SK-N-SH treated with all-trans-retinoic acid at 6 μM for 48 hours (cell line): ENCODE data around the gene CDCP1.

ENCODE experiments used
- ATAC-seq: fragments of 200-7000 bp; cut with Tn5 transposase; 3 replicates; pipeline ENCODE4 v1.9.1; 2020; ENCODE audit warnings: mild to moderate bottlenecking, moderate library complexity
- ARNTL ChIP-seq: fragments of 450-650 bp; formaldehyde crosslinking; IDR thresholded peaks from 2 replicates; pipeline ENCODE4 v1.5.0; 2020; ENCODE audit warnings: low read depth, mild to moderate bottlenecking, moderate library complexity, borderline replicate concordance
- BACH2 ChIP-seq: fragments of 250-450 bp; sonication (Bioruptor Pico); IDR thresholded peaks from 2 replicates; pipeline ENCODE4 v1.9.0; 2021; ENCODE audit warnings: mild to moderate bottlenecking, borderline replicate concordance
- CSDC2 ChIP-seq: fragments of 250-450 bp; sonication (Bioruptor Pico); IDR thresholded peaks from 2 replicates; pipeline ENCODE4 v1.5.0; 2020; ENCODE audit warnings: mild to moderate bottlenecking, moderate library complexity
- ESRRG ChIP-seq: fragments of 250-450 bp; sonication (Bioruptor Pico); IDR thresholded peaks from 2 replicates; pipeline ENCODE4 v1.6.1; 2021; ENCODE audit warnings: mild to moderate bottlenecking
- ISL1 ChIP-seq: fragments of 250-450 bp; sonication (Bioruptor Pico); IDR thresholded peaks from 2 replicates; pipeline ENCODE4 v2.1.2; 2022; ENCODE audit warnings: mild to moderate bottlenecking, moderate library complexity
- OSR1 ChIP-seq: fragments of 250-450 bp; sonication (Bioruptor Pico); IDR thresholded peaks from 2 replicates; pipeline ENCODE4 v1.8.0; 2022; ENCODE audit warnings: moderate library complexity, mild to moderate bottlenecking, inconsistent platforms
- TCF4 ChIP-seq: fragments of 250-450 bp; sonication (Bioruptor Pico); IDR thresholded peaks from 2 replicates; pipeline ENCODE4 v1.8.0; 2021; ENCODE audit warnings: mild to moderate bottlenecking, moderate library complexity, borderline replicate concordance
- TOX ChIP-seq: fragments of 250-450 bp; sonication (Bioruptor Pico); IDR thresholded peaks from 2 replicates; pipeline ENCODE4 v1.8.0; 2021; ENCODE audit warnings: mild to moderate bottlenecking, moderate library complexity, borderline replicate concordance
- ZFP30 ChIP-seq: fragments of 450-650 bp; formaldehyde crosslinking; IDR thresholded peaks from 2 replicates; pipeline ENCODE4 v1.5.0; 2022; ENCODE audit warnings: mild to moderate bottlenecking, moderate library complexity
- ZNF565 ChIP-seq: fragments of 450-650 bp; formaldehyde crosslinking; conservative IDR thresholded peaks from 2 replicates; pipeline ENCODE4 v1.5.0; 2020; ENCODE audit warnings: low read depth, mild to moderate bottlenecking, moderate library complexity
- ZNF70 ChIP-seq: fragments of 450-650 bp; formaldehyde crosslinking; IDR thresholded peaks from 2 replicates; pipeline ENCODE4 v1.5.0; 2020; ENCODE audit warnings: mild to moderate bottlenecking, moderate library complexity
- TF ChIP-seq, protein P1 (sequence below): fragments of 250-450 bp; sonication (Bioruptor Pico); IDR thresholded peaks from 2 replicates; pipeline ENCODE4 v1.5.1; 2021; ENCODE audit warnings: mild to moderate bottlenecking, moderate library complexity
- TF ChIP-seq, protein P2 (sequence below): fragments of 250-450 bp; sonication (Bioruptor Pico); IDR thresholded peaks from 2 replicates; pipeline ENCODE4 v1.5.1; 2020; ENCODE audit warnings: low read depth, mild to moderate bottlenecking, moderate library complexity
- TF ChIP-seq, protein P3 (sequence below): fragments of 250-450 bp; sonication (Bioruptor Pico); IDR thresholded peaks from 2 replicates; pipeline ENCODE4 v1.5.0; 2020; ENCODE audit warnings: mild to moderate bottlenecking, moderate library complexity
- TF ChIP-seq, protein P4 (sequence below): fragments of 250-450 bp; sonication (Bioruptor Pico); IDR thresholded peaks from 2 replicates; pipeline ENCODE4 v1.8.0; 2020; ENCODE audit warnings: mild to moderate bottlenecking, moderate library complexity, borderline replicate concordance

Gene CDCP1

DNA sequence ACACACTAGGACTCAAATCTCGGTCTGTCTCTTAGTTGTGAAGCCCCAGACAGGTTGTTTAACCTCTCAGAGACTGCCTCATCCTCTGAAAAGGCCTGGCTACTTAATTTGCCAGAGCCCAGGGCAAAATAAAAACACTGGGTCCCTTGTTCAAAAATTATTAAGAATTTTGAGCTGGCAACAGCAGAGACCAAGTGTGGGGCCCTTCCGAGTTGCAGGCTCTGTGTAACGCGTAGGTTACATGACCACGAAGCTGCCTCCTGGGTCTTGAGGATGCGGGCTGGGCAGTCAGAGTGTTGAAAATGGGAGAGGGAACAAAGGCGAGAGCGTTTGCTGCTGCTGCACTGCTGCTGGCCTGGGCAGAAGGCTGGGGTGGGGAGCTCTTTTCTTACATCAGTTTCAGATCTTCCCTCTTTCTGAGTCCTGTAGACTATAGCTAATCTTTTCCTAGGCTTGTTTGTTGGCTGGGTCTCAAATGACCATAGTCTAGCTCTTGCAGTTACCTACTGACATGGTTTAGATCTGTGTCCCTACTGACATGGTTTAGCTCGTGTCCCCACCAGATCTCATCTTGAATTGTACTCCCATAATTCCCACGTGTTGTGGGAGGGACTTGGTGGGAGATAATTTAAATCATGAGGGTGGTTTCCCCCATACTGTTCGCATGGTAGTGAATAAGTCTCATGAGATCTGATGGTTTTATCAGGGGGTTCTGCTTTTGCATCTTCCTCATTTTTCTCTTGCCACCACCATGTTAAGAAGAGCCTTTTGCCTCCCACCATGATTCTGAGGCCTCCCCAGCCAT, 70.2 kb downstream of the CDCP1 start:
- no peak for ATAC-seq
- no peak for TF ChIP-seq ZFP30 (CRISPR knock-in tag)
- TF ChIP-seq, protein P1, sequence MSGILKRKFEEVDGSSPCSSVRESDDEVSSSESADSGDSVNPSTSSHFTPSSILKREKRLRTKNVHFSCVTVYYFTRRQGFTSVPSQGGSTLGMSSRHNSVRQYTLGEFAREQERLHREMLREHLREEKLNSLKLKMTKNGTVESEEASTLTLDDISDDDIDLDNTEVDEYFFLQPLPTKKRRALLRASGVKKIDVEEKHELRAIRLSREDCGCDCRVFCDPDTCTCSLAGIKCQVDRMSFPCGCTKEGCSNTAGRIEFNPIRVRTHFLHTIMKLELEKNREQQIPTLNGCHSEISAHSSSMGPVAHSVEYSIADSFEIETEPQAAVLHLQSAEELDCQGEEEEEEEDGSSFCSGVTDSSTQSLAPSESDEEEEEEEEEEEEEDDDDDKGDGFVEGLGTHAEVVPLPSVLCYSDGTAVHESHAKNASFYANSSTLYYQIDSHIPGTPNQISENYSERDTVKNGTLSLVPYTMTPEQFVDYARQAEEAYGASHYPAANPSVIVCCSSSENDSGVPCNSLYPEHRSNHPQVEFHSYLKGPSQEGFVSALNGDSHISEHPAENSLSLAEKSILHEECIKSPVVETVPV (CRISPR knock-in tag): no peak
- no peak for TF ChIP-seq ZNF565 (CRISPR knock-in tag)
- TF ChIP-seq ESRRG: no peak

DNA sequence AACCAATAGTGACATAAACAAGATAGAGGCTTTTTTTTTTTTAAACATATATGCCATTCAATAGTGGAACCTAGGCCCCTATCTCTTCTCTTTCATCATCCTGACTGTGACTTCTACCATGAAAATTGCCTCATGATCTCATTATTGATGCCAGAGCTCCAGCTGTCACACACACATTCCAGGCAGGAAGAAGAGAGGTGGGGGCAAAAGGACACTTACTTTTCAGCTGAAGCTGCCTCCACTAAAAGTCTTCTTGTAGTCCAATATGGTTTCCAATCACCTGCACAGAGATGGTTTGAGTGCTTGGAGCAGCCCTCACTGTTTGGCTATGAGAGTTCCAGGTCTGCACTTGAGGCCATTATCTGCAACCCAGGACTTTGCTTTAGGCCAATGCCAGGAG, 75.1 kb downstream of the CDCP1 start:
- TF ChIP-seq ZNF70 (CRISPR knock-in tag) (no peak), ISL1 (CRISPR knock-in tag) (no peak), TCF4 (CRISPR knock-in tag) (no peak), BACH2 (CRISPR knock-in tag) (no peak), OSR1 (CRISPR knock-in tag) (no peak), TOX (no peak), ARNTL (CRISPR knock-in tag) (no peak)
- TF ChIP-seq, protein P1 (CRISPR knock-in tag): no peak
- TF ChIP-seq, protein P2, sequence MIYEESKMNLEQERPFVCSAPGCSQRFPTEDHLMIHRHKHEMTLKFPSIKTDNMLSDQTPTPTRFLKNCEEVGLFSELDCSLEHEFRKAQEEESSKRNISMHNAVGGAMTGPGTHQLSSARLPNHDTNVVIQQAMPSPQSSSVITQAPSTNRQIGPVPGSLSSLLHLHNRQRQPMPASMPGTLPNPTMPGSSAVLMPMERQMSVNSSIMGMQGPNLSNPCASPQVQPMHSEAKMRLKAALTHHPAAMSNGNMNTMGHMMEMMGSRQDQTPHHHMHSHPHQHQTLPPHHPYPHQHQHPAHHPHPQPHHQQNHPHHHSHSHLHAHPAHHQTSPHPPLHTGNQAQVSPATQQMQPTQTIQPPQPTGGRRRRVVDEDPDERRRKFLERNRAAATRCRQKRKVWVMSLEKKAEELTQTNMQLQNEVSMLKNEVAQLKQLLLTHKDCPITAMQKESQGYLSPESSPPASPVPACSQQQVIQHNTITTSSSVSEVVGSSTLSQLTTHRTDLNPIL: no peak
- TF ChIP-seq, protein P3, sequence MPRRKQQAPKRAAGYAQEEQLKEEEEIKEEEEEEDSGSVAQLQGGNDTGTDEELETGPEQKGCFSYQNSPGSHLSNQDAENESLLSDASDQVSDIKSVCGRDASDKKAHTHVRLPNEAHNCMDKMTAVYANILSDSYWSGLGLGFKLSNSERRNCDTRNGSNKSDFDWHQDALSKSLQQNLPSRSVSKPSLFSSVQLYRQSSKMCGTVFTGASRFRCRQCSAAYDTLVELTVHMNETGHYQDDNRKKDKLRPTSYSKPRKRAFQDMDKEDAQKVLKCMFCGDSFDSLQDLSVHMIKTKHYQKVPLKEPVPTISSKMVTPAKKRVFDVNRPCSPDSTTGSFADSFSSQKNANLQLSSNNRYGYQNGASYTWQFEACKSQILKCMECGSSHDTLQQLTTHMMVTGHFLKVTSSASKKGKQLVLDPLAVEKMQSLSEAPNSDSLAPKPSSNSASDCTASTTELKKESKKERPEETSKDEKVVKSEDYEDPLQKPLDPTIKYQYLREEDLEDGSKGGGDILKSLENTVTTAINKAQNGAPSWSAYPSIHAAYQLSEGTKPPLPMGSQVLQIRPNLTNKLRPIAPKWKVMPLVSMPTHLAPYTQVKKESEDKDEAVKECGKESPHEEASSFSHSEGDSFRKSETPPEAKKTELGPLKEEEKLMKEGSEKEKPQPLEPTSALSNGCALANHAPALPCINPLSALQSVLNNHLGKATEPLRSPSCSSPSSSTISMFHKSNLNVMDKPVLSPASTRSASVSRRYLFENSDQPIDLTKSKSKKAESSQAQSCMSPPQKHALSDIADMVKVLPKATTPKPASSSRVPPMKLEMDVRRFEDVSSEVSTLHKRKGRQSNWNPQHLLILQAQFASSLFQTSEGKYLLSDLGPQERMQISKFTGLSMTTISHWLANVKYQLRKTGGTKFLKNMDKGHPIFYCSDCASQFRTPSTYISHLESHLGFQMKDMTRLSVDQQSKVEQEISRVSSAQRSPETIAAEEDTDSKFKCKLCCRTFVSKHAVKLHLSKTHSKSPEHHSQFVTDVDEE (CRISPR knock-in tag): no peak
- TF ChIP-seq, protein P4, sequence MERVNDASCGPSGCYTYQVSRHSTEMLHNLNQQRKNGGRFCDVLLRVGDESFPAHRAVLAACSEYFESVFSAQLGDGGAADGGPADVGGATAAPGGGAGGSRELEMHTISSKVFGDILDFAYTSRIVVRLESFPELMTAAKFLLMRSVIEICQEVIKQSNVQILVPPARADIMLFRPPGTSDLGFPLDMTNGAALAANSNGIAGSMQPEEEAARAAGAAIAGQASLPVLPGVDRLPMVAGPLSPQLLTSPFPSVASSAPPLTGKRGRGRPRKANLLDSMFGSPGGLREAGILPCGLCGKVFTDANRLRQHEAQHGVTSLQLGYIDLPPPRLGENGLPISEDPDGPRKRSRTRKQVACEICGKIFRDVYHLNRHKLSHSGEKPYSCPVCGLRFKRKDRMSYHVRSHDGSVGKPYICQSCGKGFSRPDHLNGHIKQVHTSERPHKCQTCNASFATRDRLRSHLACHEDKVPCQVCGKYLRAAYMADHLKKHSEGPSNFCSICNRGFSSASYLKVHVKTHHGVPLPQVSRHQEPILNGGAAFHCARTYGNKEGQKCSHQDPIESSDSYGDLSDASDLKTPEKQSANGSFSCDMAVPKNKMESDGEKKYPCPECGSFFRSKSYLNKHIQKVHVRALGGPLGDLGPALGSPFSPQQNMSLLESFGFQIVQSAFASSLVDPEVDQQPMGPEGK: no peak
- TF ChIP-seq, all 23 proteins: peak for 0
- no peak for ATAC-seq

DNA sequence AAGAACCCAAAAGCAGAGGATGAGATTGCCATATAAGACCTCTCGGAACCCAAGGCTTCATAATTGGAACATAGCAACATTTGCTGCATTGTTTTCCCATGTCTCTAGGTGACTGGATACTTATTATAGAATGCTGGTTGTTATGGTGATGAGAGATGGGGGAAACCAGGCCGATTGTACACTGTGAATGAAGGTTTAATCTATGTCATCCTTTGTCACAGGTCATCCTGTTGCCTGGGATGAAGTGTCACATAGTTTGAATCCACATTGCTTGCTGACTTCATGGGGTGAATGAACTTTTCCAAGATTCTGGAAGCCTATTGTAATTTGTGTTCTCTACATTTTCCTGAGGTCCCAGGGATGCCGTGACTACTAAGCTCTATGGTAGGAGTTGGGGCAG, 78.2 kb downstream of the CDCP1 start:
- TF ChIP-seq, protein P1 (CRISPR knock-in tag): no peak
- TF ChIP-seq ZNF70 (CRISPR knock-in tag): no peak
- no peak for TF ChIP-seq CSDC2 (CRISPR knock-in tag)
- TF ChIP-seq, protein P4: no peak
- no peak for ATAC-seq
